Astrocyte (in vitro differentiated cells and primary cell): ENCODE data around the gene GNPTG.
"Not testable (repeated sequence)": the region's sequence is repeated elsewhere in the genome, so short reads cannot be mapped to it uniquely, and the experiment has no call there.

Source experiments
- EZH2 ChIP-seq: IDR thresholded peaks from 2 replicates; pipeline ENCODE4 v1.6.1; 2012; ENCODE audit warnings: mild to moderate bottlenecking, low read length, inconsistent platforms; ENCODE audit not compliant: insufficient read depth
- TF ChIP-seq, protein P1 (sequence below): IDR thresholded peaks from 2 replicates; pipeline ENCODE4 v1.5.1; 2011; ENCODE audit warnings: low read depth, mild to moderate bottlenecking, inconsistent platforms, low read length, moderate library complexity; ENCODE audit not compliant: insufficient read depth

DNA sequence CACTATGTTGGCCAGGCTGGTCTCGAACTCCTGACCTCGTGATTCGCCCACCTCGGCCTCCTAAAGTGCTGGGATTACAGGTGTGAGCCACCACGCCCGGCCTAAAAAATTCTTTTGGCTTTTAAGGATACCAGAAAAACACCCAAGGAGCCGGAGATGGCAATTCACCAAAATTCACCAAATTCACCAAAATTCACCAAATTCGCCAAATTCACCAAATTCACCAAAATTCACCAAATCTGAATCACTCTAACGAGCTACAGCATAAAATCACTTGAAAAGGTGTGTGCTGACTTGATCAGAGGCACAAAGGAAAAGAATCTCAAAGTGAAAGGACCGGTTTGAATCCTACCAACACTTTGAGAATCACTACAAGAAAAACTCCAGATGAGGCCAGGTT is 22.8 kb upstream of the GNPTG start:
- TF ChIP-seq, protein P1, sequence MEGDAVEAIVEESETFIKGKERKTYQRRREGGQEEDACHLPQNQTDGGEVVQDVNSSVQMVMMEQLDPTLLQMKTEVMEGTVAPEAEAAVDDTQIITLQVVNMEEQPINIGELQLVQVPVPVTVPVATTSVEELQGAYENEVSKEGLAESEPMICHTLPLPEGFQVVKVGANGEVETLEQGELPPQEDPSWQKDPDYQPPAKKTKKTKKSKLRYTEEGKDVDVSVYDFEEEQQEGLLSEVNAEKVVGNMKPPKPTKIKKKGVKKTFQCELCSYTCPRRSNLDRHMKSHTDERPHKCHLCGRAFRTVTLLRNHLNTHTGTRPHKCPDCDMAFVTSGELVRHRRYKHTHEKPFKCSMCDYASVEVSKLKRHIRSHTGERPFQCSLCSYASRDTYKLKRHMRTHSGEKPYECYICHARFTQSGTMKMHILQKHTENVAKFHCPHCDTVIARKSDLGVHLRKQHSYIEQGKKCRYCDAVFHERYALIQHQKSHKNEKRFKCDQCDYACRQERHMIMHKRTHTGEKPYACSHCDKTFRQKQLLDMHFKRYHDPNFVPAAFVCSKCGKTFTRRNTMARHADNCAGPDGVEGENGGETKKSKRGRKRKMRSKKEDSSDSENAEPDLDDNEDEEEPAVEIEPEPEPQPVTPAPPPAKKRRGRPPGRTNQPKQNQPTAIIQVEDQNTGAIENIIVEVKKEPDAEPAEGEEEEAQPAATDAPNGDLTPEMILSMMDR: not testable (repeated sequence)
- TF ChIP-seq EZH2: not testable (repeated sequence)
